DND-41 (cell line): ENCODE results near the gene CREB3L1.
A peak's percentile ranks its signal among the peaks of the same experiment; 100 is the strongest.

ENCODE experiments used
- ATAC-seq: fragments of 200-7000 bp; cut with Tn5 transposase; 3 replicates; pipeline ENCODE4 v1.9.1; 2021; ENCODE audit warnings: low read depth; ENCODE audit not compliant: insufficient read depth
- DNase-seq: peaks from one replicate; pipeline ENCODE4 v3.0.0-alpha.2; 2020
- H2AFZ ChIP-seq: 2 replicates; pipeline ENCODE4 v1.6.0; 2012; ENCODE audit warnings: low read depth, low read length
- H3K27ac ChIP-seq: 2 replicates; pipeline ENCODE4 v1.5.1; 2012; ENCODE audit warnings: low read length, inconsistent platforms
- H3K27me3 ChIP-seq: fragments of 200-600 bp; sonication (generic); 2 replicates; pipeline ENCODE4 v1.6.0; 2012; ENCODE audit warnings: low read length, mild to moderate bottlenecking, inconsistent platforms; ENCODE audit not compliant: insufficient read depth, poor library complexity
- H3K36me3 ChIP-seq: 2 replicates; pipeline ENCODE4 v1.5.1; 2012; ENCODE audit warnings: low read length, inconsistent platforms; ENCODE audit not compliant: insufficient read depth
- H3K4me1 ChIP-seq: 2 replicates; pipeline ENCODE4 v1.5.1; 2012; ENCODE audit warnings: mild to moderate bottlenecking, low read length; ENCODE audit not compliant: insufficient read depth
- H3K4me2 ChIP-seq: 2 replicates; pipeline ENCODE4 v1.6.0; 2012; ENCODE audit warnings: mild to moderate bottlenecking, moderate library complexity, low read length, inconsistent platforms; ENCODE audit not compliant: insufficient read depth
- H3K4me3 ChIP-seq, 2 experiments: fragments of 200-600 bp in 1 of 2; shearing (Covaris generic) in 1 of 2; 2 replicates each; pipeline ENCODE4 v1.5.1; 2012 to 2016; ENCODE audit warnings: inconsistent platforms in 2 of 2, low read length in 2 of 2, mild to moderate bottlenecking in 2 of 2, low read depth in 1 of 2, moderate library complexity in 1 of 2
- H3K79me2 ChIP-seq: 2 replicates; pipeline ENCODE4 v1.6.0; 2012; ENCODE audit warnings: low read length, inconsistent platforms; ENCODE audit not compliant: insufficient read depth
- H3K9ac ChIP-seq: 2 replicates; pipeline ENCODE4 v1.6.0; 2012; ENCODE audit warnings: low read depth, mild to moderate bottlenecking, inconsistent platforms, low read length, moderate library complexity
- H3K9me3 ChIP-seq: 2 replicates; pipeline ENCODE4 v1.5.1; 2012; ENCODE audit warnings: low read length, moderate library complexity, mild to moderate bottlenecking, inconsistent platforms; ENCODE audit not compliant: insufficient read depth, severe bottlenecking
- H4K20me1 ChIP-seq: 2 replicates; pipeline ENCODE4 v1.6.0; 2012; ENCODE audit warnings: low read length; ENCODE audit not compliant: insufficient read depth
- CTCF ChIP-seq: IDR thresholded peaks from 2 replicates; pipeline ENCODE4 v1.5.1; 2012; ENCODE audit warnings: borderline replicate concordance, low read length, moderate library complexity, mild to moderate bottlenecking; ENCODE audit not compliant: poor library complexity, severe bottlenecking; ENCODE audit errors: extremely low read depth
- EZH2 ChIP-seq: IDR thresholded peaks from 3 replicates; pipeline ENCODE4 v1.6.1; 2012; ENCODE audit warnings: borderline replicate concordance, low read depth, mild to moderate bottlenecking, moderate library complexity, low read length, inconsistent platforms; ENCODE audit not compliant: severe bottlenecking

Gene CREB3L1

DNA sequence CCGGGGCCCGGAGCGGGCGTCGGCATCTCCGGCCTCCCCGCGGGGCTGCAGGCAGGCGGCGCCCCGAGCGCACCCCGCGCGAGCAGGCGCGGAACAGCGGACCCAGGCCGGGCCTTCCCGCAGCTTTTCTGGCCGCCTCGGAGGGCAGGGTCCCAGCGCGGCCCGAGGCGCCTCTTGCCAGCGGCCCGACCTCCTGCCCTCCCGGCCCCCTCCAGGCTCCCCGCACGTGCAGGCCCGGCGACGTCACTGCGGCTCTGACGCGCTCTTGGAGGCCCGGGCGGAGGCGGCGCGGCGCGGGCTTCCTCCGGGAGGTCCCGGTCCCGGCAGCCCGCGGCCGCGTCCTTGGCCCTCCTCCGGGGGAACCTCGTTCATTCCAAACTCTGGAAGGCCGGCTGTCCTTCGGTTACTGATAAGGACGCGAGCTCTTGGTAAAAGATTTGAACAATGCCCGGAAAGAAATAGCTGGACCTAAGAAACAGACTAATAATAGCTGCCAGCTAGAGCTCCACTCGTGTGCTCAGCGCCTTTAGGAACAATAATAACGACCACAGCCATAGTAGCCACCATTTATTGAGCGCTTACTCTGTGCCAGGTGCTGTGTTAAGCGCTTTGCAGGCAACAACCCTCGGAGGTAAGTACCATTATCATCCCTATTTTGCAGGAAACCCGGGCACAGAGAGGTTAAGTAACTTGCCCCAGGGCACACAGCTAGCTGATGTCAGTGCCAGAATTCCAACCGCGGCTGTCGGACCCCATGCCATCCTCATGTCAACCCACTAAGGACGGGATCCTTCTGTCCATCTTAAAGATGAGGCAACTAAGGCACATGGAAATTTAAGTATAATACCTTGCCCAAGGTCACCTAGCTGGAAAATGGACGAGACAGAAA is 39.1 kb upstream of the CREB3L1 start:
- H3K27ac ChIP-seq, result no peak overlapping the region

DNA sequence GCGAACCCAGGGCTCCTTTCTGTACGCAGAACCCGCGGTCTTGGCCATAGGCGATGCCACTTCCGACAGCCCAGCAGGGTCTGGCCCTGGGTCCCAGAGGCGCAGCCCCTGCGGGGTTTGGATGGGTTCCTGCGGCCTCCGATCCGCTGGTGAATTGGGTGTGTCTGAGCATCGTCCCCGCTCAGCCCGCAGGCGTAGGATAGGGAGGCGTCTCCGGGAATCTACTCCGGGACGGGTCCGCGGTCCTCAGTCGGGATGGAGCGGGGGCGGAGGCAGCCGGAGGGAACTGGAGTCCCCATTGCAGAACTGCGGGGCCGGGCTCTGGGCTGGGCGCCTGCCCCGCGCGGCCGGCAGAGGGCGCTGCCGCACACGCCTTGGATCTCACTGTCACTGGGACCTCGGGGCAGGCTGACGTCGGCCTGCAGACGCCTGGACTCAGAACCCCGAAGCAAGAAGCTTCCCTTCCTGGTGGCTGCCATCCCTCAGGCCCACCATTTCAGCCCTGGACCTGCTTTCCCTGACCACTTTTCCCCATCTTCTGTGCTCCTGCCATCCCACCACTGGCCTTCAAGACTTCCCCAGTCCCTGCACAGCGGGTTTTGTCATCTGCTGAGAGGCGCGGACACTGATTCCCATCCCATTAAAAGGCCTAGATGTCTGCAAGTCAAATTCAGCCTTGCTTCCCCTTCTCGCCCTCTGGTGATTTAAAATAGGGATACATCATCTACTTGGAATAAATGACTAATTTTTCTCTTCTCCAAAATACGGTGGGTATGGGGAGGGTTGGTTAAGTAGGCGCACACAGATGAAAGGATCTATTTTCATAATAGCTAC is 38.3 kb upstream of the CREB3L1 start:
- DNase-seq (peak; percentile 85), ATAC-seq (peak; percentile 78)
- Histone ChIP-seq H3K36me3 (no peaks in the 10 kb centered on the region), H3K27ac (0 out of 2 replicates have a peak overlapping the region, but pooled peaks have one; percentile 24), H3K79me2 (no peaks in the 10 kb centered on the region), H3K9me3 (no peaks in the 10 kb centered on the region), H3K4me1 (peaks cover 43% of the 10 kb centered on the region), H3K9ac (peak overlapping the region; percentile 30), H3K27me3 (peaks cover 26% of the 10 kb centered on the region), H3K4me2 (peak overlapping the region; percentile 62), H4K20me1 (no peaks in the 10 kb centered on the region), H3K4me3 (peak overlapping the region in 1 of 2 experiments; percentile 33; a peak in 2 of 4 replicates), H2AFZ (peak overlapping the region; percentile 76)
- TF ChIP-seq CTCF, result peak; percentile 96
- peak; percentile 73 for TF ChIP-seq EZH2

More for the DNA sequence above, 39.1 kb upstream of the CREB3L1 start:
- no peaks in the 10 kb centered on the region for H4K20me1 ChIP-seq
- no peak for DNase-seq
- no peak overlapping the region for H3K4me3 ChIP-seq
- no peaks in the 10 kb centered on the region for H3K79me2 ChIP-seq
- no peaks in the 10 kb centered on the region for H3K36me3 ChIP-seq
- no peaks in the 10 kb centered on the region for H3K9me3 ChIP-seq
- peaks cover 35% of the 10 kb centered on the region for H3K4me1 ChIP-seq
- TF ChIP-seq CTCF, result no peak
- peak; percentile 1 for TF ChIP-seq EZH2
- peaks cover 26% of the 10 kb centered on the region for H3K27me3 ChIP-seq
- no peak overlapping the region for H2AFZ ChIP-seq
- peak overlapping the region; percentile 62 for H3K4me2 ChIP-seq
- H3K9ac ChIP-seq, result no peak overlapping the region
- no peak for ATAC-seq

DNA sequence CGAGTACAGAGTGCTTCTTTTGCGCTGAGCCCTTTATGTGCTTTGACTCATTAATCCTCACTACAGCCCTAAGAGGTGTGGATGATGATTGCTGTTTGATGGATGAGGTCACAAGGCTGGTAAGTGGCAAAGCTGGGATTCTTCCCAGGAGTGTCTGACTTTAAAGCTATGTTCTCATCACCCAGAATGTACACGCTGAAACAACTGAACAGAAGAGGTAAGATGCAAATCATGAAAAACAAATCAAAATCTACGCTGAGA is 37.7 kb upstream of the CREB3L1 start:
- no peak for TF ChIP-seq CTCF
- TF ChIP-seq EZH2, result no peak
- Histone ChIP-seq H3K9ac (peak overlapping the region; percentile 30; the same call in 1 of the 2 replicates), H3K27ac (0 out of 2 replicates have a peak overlapping the region, but pooled peaks have one; percentile 17), H3K4me3 (no peak overlapping the region), H3K4me1 (peaks cover 48% of the 10 kb centered on the region), H3K4me2 (peak overlapping the region; percentile 62; the same call in 1 of the 2 replicates), H3K27me3 (peaks cover 26% of the 10 kb centered on the region), H3K9me3 (no peaks in the 10 kb centered on the region), H3K79me2 (no peaks in the 10 kb centered on the region), H4K20me1 (no peaks in the 10 kb centered on the region), H3K36me3 (no peaks in the 10 kb centered on the region), H2AFZ (peak overlapping the region; percentile 76)
- no peak for ATAC-seq
- no peak for DNase-seq
